SK-N-SH treated with all-trans-retinoic acid at 6 μM for 48 hours (cell line): ENCODE results near the gene TBC1D2B.

ENCODE experiments used
- SNAI2 ChIP-seq: fragments of 250-450 bp; sonication (Bioruptor Pico); IDR thresholded peaks from 2 replicates; pipeline ENCODE4 v1.5.0; 2020; ENCODE audit warnings: mild to moderate bottlenecking, moderate library complexity
- ZFP30 ChIP-seq: fragments of 450-650 bp; formaldehyde crosslinking; IDR thresholded peaks from 2 replicates; pipeline ENCODE4 v1.5.0; 2022; ENCODE audit warnings: mild to moderate bottlenecking, moderate library complexity

GRCh38 chr15:78038585-78039247 lies 38.8 kb downstream of the TBC1D2B start:
- no peak for TF ChIP-seq ZFP30 (CRISPR knock-in tag)
- TF ChIP-seq SNAI2 (CRISPR knock-in tag) = no peak
